Colonic mucosa (tissue), 4 donors: ENCODE data around the gene HRH3. TPM values are rescaled to one million over a fixed set of nuclear protein-coding genes. Genes with fewer than 3 reads are reported as not detected.

Source experiments
- DNase-seq: peaks from one replicate; pipeline ENCODE4 v3.0.0-alpha.2; 2020
- H3K27ac ChIP-seq: fragments of 200-600 bp; one replicate; pipeline ENCODE4 v1.8.0; 2021
- H3K27me3 ChIP-seq: fragments of 200-600 bp; one replicate; pipeline ENCODE4 v1.8.0; 2021
- H3K36me3 ChIP-seq: fragments of 200-600 bp; one replicate; pipeline ENCODE4 v1.8.0; 2021
- H3K4me1 ChIP-seq: fragments of 200-600 bp; one replicate; pipeline ENCODE4 v1.8.0; 2021; ENCODE audit warnings: mild to moderate bottlenecking
- H3K4me3 ChIP-seq: fragments of 200-600 bp; one replicate; pipeline ENCODE4 v1.8.0; 2021
- H3K9ac ChIP-seq, 2 donors: one replicate each; pipeline ENCODE4 v1.7.0; 2013; ENCODE audit warnings: control low read depth in 2 of 2, low read depth in 2 of 2, low read length in 2 of 2
- H3K9me3 ChIP-seq: fragments of 200-600 bp; one replicate; pipeline ENCODE4 v1.8.0; 2021
- CTCF ChIP-seq: fragments of 200-600 bp; IDR thresholded peaks from one replicate; pipeline ENCODE4 v1.8.0; 2022; ENCODE audit warnings: antibody characterized with exemption, mild to moderate bottlenecking
- intact Hi-C: fragments of 100-400 bp; cut with DNase I; formaldehyde crosslinking; loops from one replicate; pipeline ENCODE4 v1.14.1; 2022
- total RNA-seq, 2 donors: library from RNA; stranded (reverse); fragmentation: NEBNext Ultra II Directional in 1 of 2; extraction: Animal tissue kit (Norgen Biotek cat#: 25700) in 1 of 2; gene quantifications; one replicate each; pipeline ENCODE4 v1.2.1, GENCODE V29; 2021
- donor health status: healthy.
- donor health status: DM: no; HTN: no; CAD: no.
- donor health status: DM: no; HTN: no; CAD: no.

Gene HRH3
- total RNA-seq, 2 donors from 2014 or later = not detected

- Histone ChIP-seq H3K27ac (no peak overlapping the region), H3K4me3 (no peak overlapping the region), H3K4me1 (peaks cover 7% of the 10 kb centered on the region), H3K36me3 (no peaks in the 10 kb centered on the region), H3K27me3 (no peaks in the 10 kb centered on the region), H3K9ac (no peak overlapping the region), H3K9me3 (no peaks in the 10 kb centered on the region)
- intact Hi-C loops = no loop called here
- TF ChIP-seq CTCF = no peak
- no peak for DNase-seq
Observed at GRCh38 chr20:62186887-62187866, 32.9 kb downstream of the HRH3 start.

GRCh38 chr20:62186096-62186426 is 34.0 kb downstream of the HRH3 start:
- TF ChIP-seq CTCF = no peak
- Histone ChIP-seq H3K4me3 (no peak overlapping the region), H3K9me3 (no peaks in the 10 kb centered on the region), H3K4me1 (peaks cover 7% of the 10 kb centered on the region), H3K36me3 (no peaks in the 10 kb centered on the region), H3K27me3 (no peaks in the 10 kb centered on the region), H3K9ac (no peak overlapping the region), H3K27ac (no peak overlapping the region)
- intact Hi-C loops = no loop called here
- no peak for DNase-seq

- peak overlapping the region; percentile 82 for H3K27ac ChIP-seq
- peak overlapping the region; percentile 98 for H3K4me3 ChIP-seq
- TF ChIP-seq CTCF = no peak
- no peaks in the 10 kb centered on the region for H3K36me3 ChIP-seq
- intact Hi-C loops = no loop called here
- DNase-seq = no peak
- peak overlapping the region; percentile 87 to 91 for H3K9ac ChIP-seq
- H3K27me3 ChIP-seq = no peaks in the 10 kb centered on the region
- H3K9me3 ChIP-seq = no peaks in the 10 kb centered on the region
- H3K4me1 ChIP-seq = peaks cover 7% of the 10 kb centered on the region
Observed at GRCh38 chr20:62183426-62184142, 36.5 kb downstream of the HRH3 start.

GRCh38 chr20:62182469-62183425 is 37.3 kb downstream of the HRH3 start, which contains the start of gene MTG2:
TSS of gene MTG2 (plus strand) at chr20:62183028. CDS start at chr20:62193421, 10,393 bp downstream.
- Histone ChIP-seq H3K4me3 (peak within 1 kb of the TSS; percentile 98), H3K4me1 (peaks cover 7% of the 10 kb centered on the region), H3K27me3 (no peaks in the 10 kb centered on the region), H3K9me3 (no peaks in the 10 kb centered on the region), H3K36me3 (no peaks in the 10 kb centered on the region), H3K27ac (peak within 1 kb of the TSS; percentile 82), H3K9ac (peak within 1 kb of the TSS; percentile 91 to 97)
- intact Hi-C loops = no loop called here
- peak; percentile 98 for DNase-seq
- no peak for TF ChIP-seq CTCF

- no peaks in the 10 kb centered on the region for H3K27me3 ChIP-seq
- no peak overlapping the region for H3K27ac ChIP-seq
- no peaks in the 10 kb centered on the region for H3K36me3 ChIP-seq
- no peak for TF ChIP-seq CTCF
- peaks cover 7% of the 10 kb centered on the region for H3K4me1 ChIP-seq
- H3K9me3 ChIP-seq = no peaks in the 10 kb centered on the region
- intact Hi-C loops = no loop called here
- no peak overlapping the region for H3K4me3 ChIP-seq
- peak overlapping the region in 1 of 2 donors; percentile 91 for H3K9ac ChIP-seq
- no peak for DNase-seq
Observed at GRCh38 chr20:62181808-62182207, 38.3 kb downstream of the HRH3 start.
